ENCODE measurements around the gene SLC7A1.

DNA sequence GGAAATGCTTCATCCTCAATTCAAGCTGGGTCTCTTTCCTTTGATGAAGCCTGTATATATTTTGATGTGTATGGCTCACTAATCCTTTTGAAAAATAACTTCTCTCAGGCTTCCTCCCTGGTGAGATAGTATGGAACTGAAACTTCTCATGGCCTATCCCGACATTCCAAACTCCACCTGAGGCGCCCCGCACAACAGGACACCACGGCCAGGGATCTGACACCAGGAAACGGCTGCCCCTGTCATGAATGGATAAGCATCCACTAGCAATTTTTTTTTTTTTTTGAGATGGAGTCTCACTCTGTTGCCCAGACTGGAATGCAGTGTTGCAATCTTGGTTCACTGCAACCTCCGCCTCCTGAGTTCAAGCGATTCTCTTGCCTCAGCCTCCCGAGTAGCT, 16.4 kb downstream of the SLC7A1 start:
- TF ChIP-seq, protein P1, sequence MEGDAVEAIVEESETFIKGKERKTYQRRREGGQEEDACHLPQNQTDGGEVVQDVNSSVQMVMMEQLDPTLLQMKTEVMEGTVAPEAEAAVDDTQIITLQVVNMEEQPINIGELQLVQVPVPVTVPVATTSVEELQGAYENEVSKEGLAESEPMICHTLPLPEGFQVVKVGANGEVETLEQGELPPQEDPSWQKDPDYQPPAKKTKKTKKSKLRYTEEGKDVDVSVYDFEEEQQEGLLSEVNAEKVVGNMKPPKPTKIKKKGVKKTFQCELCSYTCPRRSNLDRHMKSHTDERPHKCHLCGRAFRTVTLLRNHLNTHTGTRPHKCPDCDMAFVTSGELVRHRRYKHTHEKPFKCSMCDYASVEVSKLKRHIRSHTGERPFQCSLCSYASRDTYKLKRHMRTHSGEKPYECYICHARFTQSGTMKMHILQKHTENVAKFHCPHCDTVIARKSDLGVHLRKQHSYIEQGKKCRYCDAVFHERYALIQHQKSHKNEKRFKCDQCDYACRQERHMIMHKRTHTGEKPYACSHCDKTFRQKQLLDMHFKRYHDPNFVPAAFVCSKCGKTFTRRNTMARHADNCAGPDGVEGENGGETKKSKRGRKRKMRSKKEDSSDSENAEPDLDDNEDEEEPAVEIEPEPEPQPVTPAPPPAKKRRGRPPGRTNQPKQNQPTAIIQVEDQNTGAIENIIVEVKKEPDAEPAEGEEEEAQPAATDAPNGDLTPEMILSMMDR (IDR thresholded peaks at IDR 0.05), result no peak
- TF ChIP-seq POLR2A (IDR thresholded peaks at IDR 0.05), result no peak
